ENCODE measurements around the gene MAVS. TPM values are rescaled to one million over a fixed set of nuclear protein-coding genes. Genes with fewer than 3 reads are reported as not detected.
A peak's percentile ranks its signal among the peaks of the same experiment; 100 is the strongest.

Gene MAVS
- total and polyA plus RNA-seq, 4 donors, result 12.3 to 34.9 (median 22.4) TPM

DNA sequence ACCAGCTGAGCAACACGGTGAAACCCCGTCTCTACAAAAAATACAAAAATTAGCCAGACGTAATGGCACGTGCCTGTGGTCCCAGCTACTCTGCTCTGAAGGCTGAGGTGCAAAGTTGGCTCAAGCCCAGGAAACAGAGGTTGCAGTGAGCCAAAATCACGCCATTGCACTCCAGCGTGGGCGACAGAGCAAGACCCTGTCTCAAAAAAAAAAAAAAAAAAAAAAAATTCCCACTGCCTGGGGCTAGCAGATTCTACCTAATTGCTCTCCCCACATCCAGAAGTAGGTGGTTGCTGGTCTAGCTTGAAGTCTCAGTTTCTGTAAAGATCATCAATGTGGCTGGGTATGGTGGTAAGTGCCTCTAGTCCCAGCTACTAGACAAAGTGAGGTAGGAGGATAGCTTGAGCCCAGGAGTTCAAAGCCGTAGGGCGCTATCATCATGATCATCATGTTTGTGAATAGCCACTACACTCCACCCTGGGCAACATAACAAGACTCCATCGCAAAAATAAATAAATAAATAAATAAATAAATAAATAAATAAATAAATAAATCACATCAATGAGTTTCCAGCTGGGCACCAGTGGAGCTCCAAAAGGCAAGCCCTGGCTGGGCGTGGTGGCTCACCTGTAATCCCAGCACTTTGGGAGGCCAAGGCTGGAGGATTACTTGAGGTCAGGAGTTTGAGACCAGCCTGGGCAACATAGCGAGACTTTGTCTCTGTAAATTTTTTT is 32.6 kb upstream of the MAVS start:
- no peak overlapping the region for H3K27ac ChIP-seq (ENCODE audit: low read depth, low read length)
- 80% methylated on average over 3 of the region's 12 CpGs for WGBS (ENCODE audit: insufficient coverage)
- H3K36me3 ChIP-seq (ENCODE audit: control insufficient read depth, insufficient read depth, low read length), result no peaks in the 10 kb centered on the region
- no peak overlapping the region for H3K4me3 ChIP-seq (ENCODE audit: low read depth, low read length)
- H3K4me1 ChIP-seq (ENCODE audit: control insufficient read depth, insufficient read depth, low read length), result peaks cover 36% of the 10 kb centered on the region
- H3K27me3 ChIP-seq (ENCODE audit: control insufficient read depth, insufficient read depth, low read length), result no peaks in the 10 kb centered on the region
- no peak for DNase-seq (ENCODE audit: low read depth in 4 of 6, low spot score in 6 of 6)
- H3K9me3 ChIP-seq (ENCODE audit: control insufficient read depth, insufficient read depth, low read length), result no peaks in the 10 kb centered on the region

DNA sequence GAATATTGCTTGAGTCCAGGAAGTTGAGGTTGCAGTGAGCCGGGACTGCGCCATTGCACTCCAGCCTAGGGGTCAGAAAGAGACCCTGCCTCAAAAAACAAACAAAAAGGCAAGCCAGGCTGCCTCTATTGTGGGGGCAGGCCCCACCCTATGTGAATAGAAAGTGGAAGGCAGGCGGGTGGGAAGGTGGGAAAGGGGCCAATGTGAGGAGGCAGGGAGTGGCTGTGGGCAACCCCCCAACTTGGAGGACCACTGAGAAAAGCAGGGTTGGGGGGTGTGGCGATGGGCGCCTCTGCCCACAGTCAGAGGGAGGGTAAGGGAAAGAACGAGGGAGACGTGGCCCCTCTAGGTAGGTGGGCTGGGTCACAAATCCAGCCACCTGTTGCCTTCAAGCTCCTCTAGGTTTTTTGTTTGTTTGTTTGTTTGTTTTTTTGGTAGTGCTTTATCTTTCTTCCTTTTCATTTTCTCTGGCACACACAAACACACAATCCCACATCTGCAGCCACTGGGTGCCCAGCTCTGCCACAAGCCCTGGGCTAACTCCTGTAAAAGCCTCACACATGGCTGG is 31.6 kb upstream of the MAVS start:
- Histone ChIP-seq H3K27ac (ENCODE audit: low read depth, low read length) (no peak overlapping the region), H3K4me3 (ENCODE audit: low read depth, low read length) (no peak overlapping the region), H3K4me1 (ENCODE audit: control insufficient read depth, insufficient read depth, low read length) (peaks cover 43% of the 10 kb centered on the region), H3K36me3 (ENCODE audit: control insufficient read depth, insufficient read depth, low read length) (no peaks in the 10 kb centered on the region), H3K9me3 (ENCODE audit: control insufficient read depth, insufficient read depth, low read length) (no peaks in the 10 kb centered on the region), H3K27me3 (ENCODE audit: control insufficient read depth, insufficient read depth, low read length) (no peaks in the 10 kb centered on the region)
- WGBS (ENCODE audit: insufficient coverage), result 62% methylated on average over 4 of the region's 7 CpGs
- no peak for DNase-seq (ENCODE audit: low read depth in 4 of 6, low spot score in 6 of 6)

DNA sequence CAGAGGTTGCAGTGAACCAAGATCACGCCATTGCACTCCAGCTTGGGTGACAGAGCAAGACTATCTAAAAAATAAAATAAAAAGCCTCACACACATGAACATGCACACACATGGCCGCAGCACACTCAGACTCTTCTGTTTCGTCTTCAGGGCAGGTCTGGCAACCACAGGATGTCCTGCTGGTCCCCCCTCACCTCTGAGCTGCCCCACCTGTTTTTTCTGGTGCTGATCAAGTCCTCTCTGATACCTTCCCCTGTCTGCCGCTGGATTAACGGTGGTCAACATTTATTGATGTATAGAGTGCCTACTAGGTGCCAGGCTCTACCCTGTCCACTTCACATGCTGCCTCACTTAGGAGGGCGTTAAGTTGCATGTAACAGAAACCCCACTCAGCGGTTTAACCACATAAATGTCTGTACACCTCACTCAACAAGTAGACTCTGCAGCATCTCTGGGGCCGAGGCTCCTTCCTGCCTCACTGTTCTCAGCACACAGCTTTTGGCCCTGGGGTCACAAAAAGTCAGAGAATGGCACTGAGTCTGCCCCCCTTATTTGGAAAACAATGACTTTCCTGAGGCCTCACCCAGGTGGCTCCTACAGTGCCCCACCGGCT is 30.8 kb upstream of the MAVS start:
- no peak overlapping the region for H3K27ac ChIP-seq (ENCODE audit: low read depth, low read length)
- no peaks in the 10 kb centered on the region for H3K36me3 ChIP-seq (ENCODE audit: control insufficient read depth, insufficient read depth, low read length)
- no peak overlapping the region for H3K4me3 ChIP-seq (ENCODE audit: low read depth, low read length)
- DNase-seq (ENCODE audit: low read depth in 4 of 6, low spot score in 6 of 6), result no peak
- 81% methylated on average over 9 of the region's 9 CpGs for WGBS (ENCODE audit: insufficient coverage)
- no peaks in the 10 kb centered on the region for H3K9me3 ChIP-seq (ENCODE audit: control insufficient read depth, insufficient read depth, low read length)
- H3K27me3 ChIP-seq (ENCODE audit: control insufficient read depth, insufficient read depth, low read length), result no peaks in the 10 kb centered on the region
- peaks cover 43% of the 10 kb centered on the region for H3K4me1 ChIP-seq (ENCODE audit: control insufficient read depth, insufficient read depth, low read length)

DNA sequence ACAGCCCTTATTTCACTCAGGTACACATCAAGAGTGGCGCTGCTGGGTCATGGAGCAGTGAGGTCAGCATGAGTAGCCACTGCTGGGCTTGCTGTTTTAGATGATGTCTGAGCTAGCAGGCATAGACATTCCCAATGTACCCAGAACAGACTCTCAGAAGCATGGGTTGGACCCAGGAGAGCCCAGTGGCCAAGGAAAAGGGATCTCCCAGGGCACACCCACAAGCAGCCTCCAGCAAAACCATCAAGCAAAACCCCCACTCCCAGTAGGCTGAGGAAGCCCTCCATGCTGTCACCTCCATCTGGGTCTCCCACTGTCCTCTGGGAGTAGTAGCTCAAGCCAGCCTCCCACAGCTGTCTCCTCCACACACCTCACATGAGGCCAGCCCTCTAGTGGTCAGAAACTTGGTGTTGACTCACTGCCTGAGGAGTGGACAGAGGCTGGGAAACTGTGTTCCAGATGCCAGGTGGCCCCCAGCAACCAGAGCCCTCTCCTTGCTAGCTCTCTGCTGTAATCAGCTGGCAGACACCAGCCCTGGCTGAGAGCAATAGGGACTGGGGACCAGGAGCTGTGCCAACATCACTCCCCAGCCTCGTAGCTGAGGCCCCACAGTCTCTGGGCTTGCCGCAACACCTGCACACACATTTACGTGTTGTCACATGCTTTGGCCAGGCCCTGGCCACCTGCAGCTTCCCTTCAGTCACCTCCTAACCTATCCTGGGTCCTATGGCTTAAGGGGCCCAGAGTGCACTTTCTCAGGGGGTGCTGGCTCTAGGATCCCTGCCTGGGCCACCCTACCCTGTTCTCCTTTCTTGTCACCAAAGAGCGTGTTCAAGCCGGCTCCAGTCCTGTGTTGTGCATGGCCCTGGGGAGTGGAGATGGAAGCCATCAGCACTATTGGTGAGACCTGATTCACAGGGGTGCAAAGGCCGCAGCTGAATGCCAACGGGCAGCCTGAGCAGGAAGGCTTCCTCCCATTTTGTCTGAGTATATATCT is 28.2 kb upstream of the MAVS start:
- Histone ChIP-seq H3K4me3 (ENCODE audit: low read depth, low read length) (no peak overlapping the region), H3K36me3 (ENCODE audit: control insufficient read depth, insufficient read depth, low read length) (peaks cover 11% of the 10 kb centered on the region), H3K4me1 (ENCODE audit: control insufficient read depth, insufficient read depth, low read length) (peaks cover 22% of the 10 kb centered on the region), H3K27me3 (ENCODE audit: control insufficient read depth, insufficient read depth, low read length) (no peaks in the 10 kb centered on the region), H3K27ac (ENCODE audit: low read depth, low read length) (no peak overlapping the region), H3K9me3 (ENCODE audit: control insufficient read depth, insufficient read depth, low read length) (no peaks in the 10 kb centered on the region)
- WGBS (ENCODE audit: insufficient coverage), result 70% methylated on average over 5 of the region's 8 CpGs
- DNase-seq (ENCODE audit: low read depth in 4 of 6, low spot score in 6 of 6), result peak in 2 of 6 donors; percentile 48 to 65

DNA sequence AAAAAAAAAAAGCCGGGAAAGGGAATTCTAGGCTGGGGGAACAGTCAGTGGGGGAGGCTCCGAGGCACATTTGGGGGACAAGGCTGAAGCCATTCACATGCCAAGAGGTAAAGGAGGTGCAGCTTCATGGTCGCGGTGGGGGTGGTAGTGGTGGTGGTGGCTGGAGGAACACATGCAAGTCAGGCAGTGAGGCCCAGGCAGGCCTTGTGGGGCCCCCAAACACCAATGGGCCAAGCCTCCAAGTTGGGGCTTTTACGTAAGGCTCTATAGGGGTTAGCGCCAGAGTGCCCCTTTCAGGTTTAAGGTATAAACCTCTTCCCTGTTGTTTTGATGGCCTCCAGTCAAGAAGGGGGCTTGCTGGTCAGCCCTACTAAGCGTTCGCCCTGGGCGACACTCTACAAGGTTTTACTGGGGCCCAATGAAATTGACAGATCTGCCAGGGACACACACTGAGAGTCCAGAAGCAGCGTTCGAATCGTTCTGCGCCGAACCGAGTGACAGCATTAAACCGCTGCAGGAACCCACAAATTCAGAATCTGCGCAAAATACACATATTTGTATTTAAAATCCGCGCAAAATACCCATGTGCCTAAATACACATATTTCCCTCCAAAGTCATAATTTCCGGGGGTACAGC is 27.1 kb upstream of the MAVS start:
- Histone ChIP-seq H3K9me3 (ENCODE audit: control insufficient read depth, insufficient read depth, low read length) (no peaks in the 10 kb centered on the region), H3K27ac (ENCODE audit: low read depth, low read length) (peak overlapping the region; percentile 99), H3K27me3 (ENCODE audit: control insufficient read depth, insufficient read depth, low read length) (no peaks in the 10 kb centered on the region), H3K4me1 (ENCODE audit: control insufficient read depth, insufficient read depth, low read length) (peaks cover 22% of the 10 kb centered on the region), H3K4me3 (ENCODE audit: low read depth, low read length) (peak overlapping the region; percentile 65), H3K36me3 (ENCODE audit: control insufficient read depth, insufficient read depth, low read length) (peaks cover 22% of the 10 kb centered on the region)
- WGBS (ENCODE audit: insufficient coverage), result 65% methylated on average over 19 of the region's 20 CpGs
- no peak for DNase-seq (ENCODE audit: low read depth in 4 of 6, low spot score in 6 of 6)

DNA sequence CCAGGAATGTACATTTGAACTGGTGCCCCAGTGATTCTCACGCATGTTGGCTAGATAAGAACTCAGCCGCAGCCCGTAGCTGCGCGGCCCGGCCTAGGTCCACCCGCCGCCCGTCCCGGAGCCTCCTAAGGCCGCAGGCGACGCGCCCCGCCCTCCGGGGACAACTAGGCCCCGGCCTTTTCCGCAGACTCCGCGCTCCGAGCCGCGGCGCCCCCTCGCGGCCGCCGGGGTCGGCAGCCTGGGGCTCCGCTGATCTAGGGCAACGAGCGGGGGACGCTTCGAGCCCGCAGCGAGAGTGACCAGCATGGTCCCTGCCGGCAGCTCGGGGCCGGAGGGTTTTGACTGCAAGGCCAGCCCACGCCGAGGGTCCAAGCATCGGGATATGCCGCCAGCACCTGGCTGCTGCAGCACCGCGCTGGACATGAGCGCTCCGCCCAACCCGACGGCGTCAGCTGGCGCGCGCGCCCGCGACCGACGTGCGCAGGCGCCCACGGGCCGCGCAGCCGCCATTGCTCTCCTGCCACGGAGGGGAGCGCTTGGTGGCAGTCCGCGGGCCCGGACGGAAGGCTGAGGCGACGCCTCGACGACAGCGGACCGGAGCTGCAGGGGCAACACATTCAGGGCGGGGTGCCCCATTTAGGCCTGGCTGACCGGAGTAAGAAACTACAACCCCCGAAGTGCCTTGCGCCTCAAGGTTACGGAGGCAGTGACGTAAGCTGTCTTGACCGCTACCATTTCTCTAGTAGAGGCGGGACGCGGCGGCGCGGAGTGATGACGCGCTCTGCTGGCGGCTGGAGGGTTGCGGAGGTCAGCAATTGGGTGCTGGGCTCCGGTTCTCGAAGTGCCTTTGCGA is 26.4 kb upstream of the MAVS start, which contains the start of gene AP5S1:
AP5S1 (plus strand) TSS at position 500 of the 853 bp plus-strand sequence. CDS start 1,571 bp downstream, outside the sequence.
- Histone ChIP-seq H3K9me3 (ENCODE audit: control insufficient read depth, insufficient read depth, low read length) (no peaks in the 10 kb centered on the region), H3K36me3 (ENCODE audit: control insufficient read depth, insufficient read depth, low read length) (peaks cover 30% of the 10 kb centered on the region), H3K4me3 (ENCODE audit: low read depth, low read length) (peak within 1 kb of the TSS; percentile 65), H3K27me3 (ENCODE audit: control insufficient read depth, insufficient read depth, low read length) (no peaks in the 10 kb centered on the region), H3K4me1 (ENCODE audit: control insufficient read depth, insufficient read depth, low read length) (peaks cover 22% of the 10 kb centered on the region), H3K27ac (ENCODE audit: low read depth, low read length) (peak within 1 kb of the TSS; percentile 99)
- WGBS (ENCODE audit: insufficient coverage), result under 1% methylated on average over 96 of the region's 96 CpGs
- DNase-seq (ENCODE audit: low read depth in 4 of 6, low spot score in 6 of 6), result peak; percentile 91 to 99 (median 96)

DNA sequence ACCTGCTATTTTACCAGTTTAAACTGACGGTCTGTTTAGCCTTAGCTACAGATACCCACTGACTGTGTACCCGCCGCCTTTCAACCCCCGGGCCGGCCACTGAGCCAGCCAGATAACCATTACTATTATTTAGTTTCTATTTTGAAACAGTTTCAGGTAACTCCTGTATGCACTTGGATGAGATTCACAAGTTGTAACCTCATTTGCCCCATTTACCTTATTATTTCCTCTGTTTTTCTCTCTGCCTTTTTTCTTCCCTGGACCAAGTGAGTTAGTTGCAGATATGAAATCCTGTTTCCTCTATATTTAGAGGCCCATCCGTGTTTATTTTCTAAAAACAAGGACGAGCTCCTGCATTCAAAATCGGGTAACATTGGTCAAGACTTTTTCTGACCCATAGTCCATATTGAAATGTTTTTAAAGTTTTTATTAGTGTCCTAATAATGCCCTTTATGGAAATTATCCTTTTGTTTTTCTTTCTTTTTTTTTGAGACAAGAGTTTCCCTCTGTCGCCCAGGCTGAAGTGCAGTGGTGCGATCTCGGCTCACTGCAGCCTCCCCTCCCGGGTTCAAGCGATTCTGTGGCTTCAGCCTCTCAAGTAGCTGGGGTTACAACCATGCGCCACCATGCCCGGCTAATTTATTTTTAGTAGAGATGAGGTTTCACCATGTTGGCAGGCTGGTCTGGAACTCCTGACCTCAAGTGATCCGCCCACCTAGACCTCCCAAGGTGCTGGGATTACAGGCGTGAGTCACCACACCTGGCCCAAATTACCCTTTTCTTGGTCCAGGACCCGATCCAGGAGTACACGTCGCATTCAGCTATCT is 25.5 kb upstream of the MAVS start:
- Histone ChIP-seq H3K27me3 (ENCODE audit: control insufficient read depth, insufficient read depth, low read length) (no peaks in the 10 kb centered on the region), H3K36me3 (ENCODE audit: control insufficient read depth, insufficient read depth, low read length) (peaks cover 37% of the 10 kb centered on the region), H3K9me3 (ENCODE audit: control insufficient read depth, insufficient read depth, low read length) (no peaks in the 10 kb centered on the region), H3K4me1 (ENCODE audit: control insufficient read depth, insufficient read depth, low read length) (peaks cover 22% of the 10 kb centered on the region), H3K27ac (ENCODE audit: low read depth, low read length) (peak overlapping the region; percentile 99), H3K4me3 (ENCODE audit: low read depth, low read length) (peak overlapping the region; percentile 65)
- no peak for DNase-seq (ENCODE audit: low read depth in 4 of 6, low spot score in 6 of 6)
- 84% methylated on average over 10 of the region's 20 CpGs for WGBS (ENCODE audit: insufficient coverage)

DNA sequence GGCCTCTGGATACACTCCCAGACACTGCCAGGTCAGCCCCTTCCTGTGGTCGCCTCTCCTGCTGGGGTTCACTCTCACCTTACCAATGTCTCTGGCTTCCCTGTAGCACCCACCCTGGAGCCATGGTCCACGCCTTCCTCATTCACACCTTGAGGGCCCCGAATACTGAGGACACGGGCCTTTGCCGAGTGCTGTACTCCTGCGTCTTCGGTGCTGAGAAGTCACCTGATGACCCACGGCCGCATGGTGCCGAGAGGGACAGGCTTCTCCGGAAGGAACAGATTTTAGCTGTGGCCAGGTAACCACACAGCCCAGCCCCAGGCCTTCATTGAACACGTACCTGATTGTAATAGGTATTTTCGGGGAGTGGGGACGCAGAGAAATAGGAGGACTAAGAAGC is 24.6 kb upstream of the MAVS start:
- Histone ChIP-seq H3K27me3 (ENCODE audit: control insufficient read depth, insufficient read depth, low read length) (no peaks in the 10 kb centered on the region), H3K4me1 (ENCODE audit: control insufficient read depth, insufficient read depth, low read length) (peaks cover 22% of the 10 kb centered on the region)
- 95% methylated on average over 12 of the region's 14 CpGs for WGBS (ENCODE audit: insufficient coverage)

More for the DNA sequence above, 24.6 kb upstream of the MAVS start:
- DNase-seq (ENCODE audit: low read depth in 4 of 6, low spot score in 6 of 6), result no peak
- Histone ChIP-seq H3K4me3 (ENCODE audit: low read depth, low read length) (no peak overlapping the region), H3K27ac (ENCODE audit: low read depth, low read length) (no peak overlapping the region), H3K36me3 (ENCODE audit: control insufficient read depth, insufficient read depth, low read length) (peaks cover 41% of the 10 kb centered on the region), H3K9me3 (ENCODE audit: control insufficient read depth, insufficient read depth, low read length) (no peaks in the 10 kb centered on the region)

Data from spinal cord (tissue), 10 donors.